ENCODE data around the gene ATP2B2.

ATP2B2 gene

GRCh38 chr3:10528046-10528445, 22.7 kb upstream of the ATP2B2 start:
- no peak for DNase-seq

- no peak for DNase-seq
Observed at GRCh38 chr3:10527295-10528001, 22.1 kb upstream of the ATP2B2 start.

- no peak for DNase-seq
Observed at GRCh38 chr3:10526366-10526765, 21.0 kb upstream of the ATP2B2 start.

GRCh38 chr3:10524799-10525301, 19.5 kb upstream of the ATP2B2 start:
- no peak for DNase-seq

- no peak for DNase-seq
Observed at GRCh38 chr3:10524270-10524669, 18.9 kb upstream of the ATP2B2 start.

GRCh38 chr3:10523561-10523960, 18.2 kb upstream of the ATP2B2 start:
- DNase-seq = no peak

- no peak for DNase-seq
Observed at GRCh38 chr3:10522646-10523303, 17.4 kb upstream of the ATP2B2 start.

GRCh38 chr3:10521772-10522441, 16.5 kb upstream of the ATP2B2 start:
- no peak for DNase-seq

- no peak for DNase-seq
Observed at GRCh38 chr3:10520072-10520471, 14.7 kb upstream of the ATP2B2 start.

- DNase-seq = no peak
Observed at GRCh38 chr3:10519236-10519635, 13.8 kb upstream of the ATP2B2 start.

- DNase-seq = no peak
Observed at GRCh38 chr3:10518506-10519150, 13.2 kb upstream of the ATP2B2 start.

GRCh38 chr3:10517627-10518026, 12.2 kb upstream of the ATP2B2 start:
- no peak for DNase-seq

- no peak for DNase-seq
Observed at GRCh38 chr3:10516544-10517452, 11.4 kb upstream of the ATP2B2 start.

- DNase-seq = no peak
Observed at GRCh38 chr3:10515884-10516495, 10.6 kb upstream of the ATP2B2 start.

GRCh38 chr3:10515396-10515795, 10.0 kb upstream of the ATP2B2 start:
- no peak for DNase-seq

GRCh38 chr3:10514407-10515069, 9.2 kb upstream of the ATP2B2 start:
- DNase-seq = no peak

- DNase-seq = no peak
Observed at GRCh38 chr3:10513306-10513705, 7.9 kb upstream of the ATP2B2 start.

GRCh38 chr3:10512687-10513086, 7.3 kb upstream of the ATP2B2 start:
- DNase-seq = no peak

- DNase-seq = no peak
Observed at GRCh38 chr3:10511809-10512494, 6.6 kb upstream of the ATP2B2 start.

GRCh38 chr3:10510743-10511432, 5.5 kb upstream of the ATP2B2 start:
- no peak for DNase-seq

Measured in NCI-H1436 treated with DMSO at 0.1 percent for 48 hours (cell line).